Islet precursor cell (in vitro differentiated cells): ENCODE measurements around the gene GPLD1.

ENCODE experiments used
- DNase-seq: peaks from one replicate; pipeline ENCODE4 v3.0.0-alpha.2; 2018

Gene GPLD1

DNA sequence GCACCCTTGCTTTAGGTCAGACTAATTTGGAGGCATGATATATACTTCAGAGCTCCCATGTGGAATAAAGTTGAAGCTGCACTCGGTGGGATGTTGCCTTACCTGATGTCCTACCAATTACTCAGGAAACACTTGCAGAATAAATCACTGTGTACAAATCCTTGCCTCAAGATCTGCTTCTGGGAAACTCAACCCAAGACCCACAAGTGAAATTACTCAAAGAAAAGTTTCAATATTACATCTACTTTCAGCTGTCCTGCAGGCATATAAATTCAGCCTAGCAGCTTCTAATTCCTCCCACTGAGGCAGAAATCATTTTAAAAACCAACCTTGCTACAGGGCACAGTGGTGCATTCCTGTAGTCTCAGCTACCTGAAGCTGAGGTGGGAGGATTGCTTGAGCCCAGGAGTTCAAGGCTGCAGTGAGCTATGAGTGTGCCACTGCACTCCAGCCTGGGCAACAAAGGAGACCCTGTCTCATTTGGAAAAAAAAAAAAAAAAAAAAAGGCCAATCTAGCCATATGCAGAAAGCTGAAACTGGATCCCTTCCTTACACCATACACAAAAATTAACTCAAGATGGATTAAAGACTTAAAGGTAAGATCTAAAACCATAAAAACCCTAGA, 110.8 kb downstream of the GPLD1 start:
- no peak for DNase-seq
